NCI-H226 (cell line): ENCODE results near the gene DHX9.

Source experiments
- DNase-seq: peaks from one replicate; pipeline ENCODE4 v3.0.0-alpha.2; 2015

Gene DHX9

DNA sequence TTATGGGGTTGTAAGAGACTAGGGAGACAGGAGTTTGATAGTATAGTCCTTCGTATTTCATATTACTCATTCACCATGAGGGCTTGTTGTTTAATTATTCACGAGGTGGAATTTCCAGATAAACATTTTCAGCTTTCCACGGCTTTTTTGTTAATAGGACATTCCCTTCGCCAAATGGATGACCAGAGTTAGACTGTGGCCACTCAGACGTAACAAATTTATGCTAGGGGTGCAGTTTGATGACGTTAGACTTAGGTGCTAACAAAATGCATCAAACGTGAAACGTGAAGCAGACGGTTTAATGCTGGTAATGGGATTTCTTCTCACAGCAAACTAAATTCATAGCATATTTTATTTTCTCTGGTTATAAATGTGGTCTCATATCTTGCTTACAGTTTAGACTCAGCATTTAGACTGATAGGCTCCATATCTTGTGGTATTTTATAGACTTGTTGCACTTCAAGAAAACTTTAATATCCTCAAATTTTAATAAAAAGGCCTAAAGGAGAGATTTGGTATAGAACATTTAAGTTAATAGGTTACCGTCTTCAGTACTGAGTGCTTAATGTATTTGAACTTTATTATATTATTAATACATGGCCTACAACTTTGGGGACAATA lies 2.3 kb downstream of the DHX9 start:
- DNase-seq: no peak

DNA sequence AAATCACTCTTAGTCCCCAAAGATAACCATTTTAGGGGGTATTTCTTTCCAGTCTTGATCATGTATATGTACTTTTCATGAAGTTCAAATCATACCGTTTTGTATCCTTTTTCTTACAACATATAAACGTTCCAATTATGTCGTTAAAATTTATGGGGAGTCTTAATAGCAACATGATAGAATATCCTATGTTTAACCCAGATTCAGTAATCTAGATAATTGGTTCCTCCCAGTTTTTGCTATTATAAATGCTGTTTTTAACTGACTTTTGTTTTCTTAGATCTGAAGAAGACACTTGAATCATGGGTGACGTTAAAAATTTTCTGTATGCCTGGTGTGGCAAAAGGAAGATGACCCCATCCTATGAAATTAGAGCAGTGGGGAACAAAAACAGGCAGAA lies 3.1 kb downstream of the DHX9 start:
- no peak for DNase-seq

DNA sequence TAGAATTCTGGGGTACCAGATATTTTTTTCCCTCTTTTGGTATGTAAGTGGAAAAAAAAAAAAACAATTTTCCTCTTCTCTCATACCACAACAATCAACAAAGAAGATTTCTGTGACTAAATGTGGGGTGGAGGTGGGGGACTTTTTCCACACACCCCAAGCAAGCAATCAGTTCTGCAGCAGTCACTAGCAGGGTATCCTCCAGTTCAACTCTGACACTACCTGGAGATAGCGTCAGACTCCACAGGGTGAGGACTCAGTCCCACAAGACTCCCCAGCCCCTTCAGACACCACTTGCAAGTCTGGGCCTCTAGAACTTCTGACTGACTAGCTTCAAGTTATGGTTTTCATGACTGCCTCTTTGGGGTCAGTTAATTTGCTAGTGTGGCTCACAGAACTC lies 6.2 kb downstream of the DHX9 start:
- no peak for DNase-seq

DNA sequence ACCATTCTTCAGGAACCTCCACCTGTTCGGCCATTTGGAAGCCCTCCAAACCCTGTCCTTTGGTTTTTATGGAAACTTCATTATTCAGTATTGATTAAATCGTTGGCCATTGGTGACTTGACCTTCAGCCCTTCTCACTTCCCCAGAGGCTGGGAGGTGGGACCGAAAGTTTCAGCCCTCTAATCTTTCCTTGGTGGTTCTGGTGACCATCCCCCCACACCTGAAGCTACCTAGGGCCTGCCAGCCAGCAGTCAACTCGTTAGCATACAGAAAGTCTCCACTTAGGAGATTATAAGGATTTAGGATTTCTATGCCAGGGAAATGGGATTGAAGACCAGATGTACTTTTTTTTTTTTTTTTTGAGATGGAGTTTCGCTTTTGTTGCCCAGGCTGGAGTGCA lies 6.7 kb downstream of the DHX9 start:
- DNase-seq: no peak

DNA sequence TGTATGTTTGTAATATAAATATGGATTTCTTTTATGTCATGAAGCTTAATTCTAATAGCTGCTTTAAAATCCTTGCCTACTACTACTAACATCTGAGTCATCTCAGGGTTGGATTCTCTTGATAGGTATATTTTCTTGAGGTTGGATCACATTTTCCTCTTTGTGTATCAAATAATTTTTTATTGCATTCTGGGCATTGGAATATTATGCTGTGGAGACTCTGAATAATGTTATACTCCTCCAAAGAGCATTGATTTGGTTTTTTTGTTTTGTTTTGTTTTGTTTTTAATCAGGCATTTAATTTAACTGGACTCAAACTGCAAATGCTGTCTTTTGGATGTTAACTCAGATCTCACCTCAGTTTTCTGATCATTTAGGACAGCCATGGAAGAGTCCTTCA lies 8.0 kb downstream of the DHX9 start:
- DNase-seq: no peak

DNA sequence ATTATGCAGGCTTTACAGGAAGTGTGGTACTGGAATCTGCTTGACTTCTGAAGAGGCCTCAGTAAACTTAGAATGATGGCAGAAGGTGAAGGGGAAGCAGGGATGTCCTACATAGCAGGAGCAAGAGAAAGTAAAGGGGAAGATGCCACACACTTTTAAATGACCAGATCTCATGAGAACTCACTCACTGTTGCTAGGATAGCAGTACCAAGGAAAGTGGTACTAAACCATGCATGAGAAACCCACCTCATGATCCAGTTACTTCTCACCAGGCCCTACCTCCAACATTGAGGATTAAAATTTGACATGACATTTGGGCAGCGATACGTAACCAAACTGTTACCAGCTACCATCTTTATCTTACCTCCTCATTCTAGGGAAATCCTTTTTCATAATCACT lies 9.6 kb downstream of the DHX9 start:
- no peak for DNase-seq

DNA sequence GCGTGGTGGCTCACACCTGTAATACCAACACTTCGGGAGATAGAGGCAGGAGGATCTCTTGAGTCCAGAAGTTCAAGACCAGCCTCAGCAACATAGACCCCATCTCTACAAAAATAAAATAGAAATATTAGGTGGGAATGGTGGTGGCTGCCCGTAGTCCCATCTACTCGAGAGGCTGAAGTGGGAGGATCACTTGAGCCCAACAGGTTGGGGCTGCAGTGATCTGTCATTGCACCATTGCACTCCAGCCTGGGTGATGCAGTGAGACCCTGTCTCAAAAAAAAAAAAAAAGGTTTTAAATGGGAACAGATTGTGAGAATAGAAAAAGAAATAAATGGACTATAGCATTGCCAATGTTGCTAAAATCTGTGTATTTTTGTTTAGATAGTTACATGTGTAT lies 11.2 kb downstream of the DHX9 start:
- no peak for DNase-seq

DNA sequence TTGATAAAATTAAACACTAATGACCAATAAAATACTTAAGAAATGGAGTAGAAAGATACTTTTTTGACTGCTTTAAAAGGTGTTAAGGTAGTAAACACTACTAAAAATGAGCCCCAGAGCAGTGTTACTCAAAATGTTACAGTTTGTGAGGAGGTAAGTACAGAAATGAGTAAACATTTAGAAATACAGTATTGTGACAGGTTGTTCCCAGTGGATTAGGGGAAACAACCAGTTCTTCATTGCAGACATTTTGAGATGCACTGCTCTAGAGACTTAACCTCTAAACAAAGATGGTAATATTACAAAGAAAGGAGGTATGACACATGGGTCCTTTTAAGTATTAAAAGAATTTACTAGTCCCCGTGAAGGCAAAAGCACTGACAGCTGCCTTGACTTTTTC lies 12.7 kb downstream of the DHX9 start:
- no peak for DNase-seq

DNA sequence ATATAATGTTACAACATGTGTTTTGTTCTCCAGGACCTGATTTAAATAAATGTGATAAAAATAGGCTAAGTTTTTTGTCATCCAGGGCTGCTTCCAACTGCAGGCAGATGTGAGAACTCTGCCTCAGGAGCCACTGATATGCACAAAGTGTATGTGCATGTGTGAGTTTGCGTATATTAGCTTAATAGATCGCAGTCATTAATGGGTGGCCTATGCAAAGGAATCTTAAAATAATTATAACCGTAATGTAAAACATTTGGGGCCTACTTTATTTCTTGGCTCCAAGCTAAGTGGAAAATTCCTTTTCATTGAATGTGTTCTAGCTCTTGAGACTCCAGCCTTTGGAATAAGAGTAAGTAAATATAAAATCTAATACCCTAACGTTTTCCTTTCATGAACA lies 16.8 kb downstream of the DHX9 start:
- no peak for DNase-seq

DNA sequence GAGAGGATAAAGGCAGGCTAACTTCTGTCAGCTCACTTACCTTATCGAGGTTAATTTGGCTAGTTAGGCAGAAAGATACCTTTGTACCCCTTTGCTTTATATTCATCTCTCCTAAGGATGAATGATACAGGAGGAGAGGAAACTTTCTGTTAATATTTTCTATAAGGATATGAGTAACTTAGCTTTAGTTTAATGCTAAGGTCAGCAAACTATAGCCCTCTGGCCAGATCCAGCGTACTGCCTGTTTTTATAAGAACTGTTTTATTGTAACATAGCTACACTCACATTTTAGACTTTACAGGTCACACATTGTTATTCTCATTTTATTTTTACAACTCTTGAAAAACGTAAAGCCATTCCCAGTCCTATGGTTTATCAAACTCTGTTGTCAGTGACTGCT lies 18.1 kb downstream of the DHX9 start:
- DNase-seq: no peak

DNA sequence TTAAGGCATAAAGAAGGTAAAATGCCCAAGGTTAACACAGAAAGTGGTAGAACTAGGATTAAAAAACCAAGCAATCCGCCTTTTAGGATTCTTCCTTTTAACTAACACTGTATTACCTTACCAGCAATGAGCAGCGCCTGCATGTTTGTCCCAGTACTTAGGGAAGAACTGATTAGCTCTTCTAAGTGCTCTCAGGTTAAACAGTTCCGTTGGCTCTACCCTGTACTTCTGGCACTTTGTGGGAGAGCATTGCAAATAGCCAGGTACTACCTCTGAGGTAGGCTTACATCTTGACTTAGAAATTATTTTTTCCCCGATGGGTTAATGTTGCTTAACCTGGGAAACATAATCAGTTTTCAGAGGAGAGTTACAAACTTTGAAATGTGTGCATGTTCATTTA lies 21.5 kb downstream of the DHX9 start:
- DNase-seq: no peak

DNA sequence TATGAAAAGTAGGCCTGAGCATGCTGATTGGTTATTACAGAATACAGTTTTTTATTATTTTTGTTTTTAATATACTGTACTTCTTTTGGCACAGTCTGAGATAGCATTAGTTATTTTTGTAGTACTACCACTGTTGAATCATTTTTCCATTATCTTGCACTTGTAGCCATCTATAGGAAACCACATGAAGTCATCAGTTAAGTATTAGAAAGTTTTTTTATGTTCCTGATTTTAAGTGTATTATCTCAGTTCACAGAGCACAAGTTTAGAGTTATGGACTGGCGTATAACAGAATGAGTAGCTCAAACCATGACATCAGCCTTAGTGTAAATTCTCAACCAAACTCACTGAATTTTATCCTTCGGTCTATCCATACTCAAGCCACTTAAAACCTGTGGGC lies 22.8 kb downstream of the DHX9 start:
- no peak for DNase-seq

DNA sequence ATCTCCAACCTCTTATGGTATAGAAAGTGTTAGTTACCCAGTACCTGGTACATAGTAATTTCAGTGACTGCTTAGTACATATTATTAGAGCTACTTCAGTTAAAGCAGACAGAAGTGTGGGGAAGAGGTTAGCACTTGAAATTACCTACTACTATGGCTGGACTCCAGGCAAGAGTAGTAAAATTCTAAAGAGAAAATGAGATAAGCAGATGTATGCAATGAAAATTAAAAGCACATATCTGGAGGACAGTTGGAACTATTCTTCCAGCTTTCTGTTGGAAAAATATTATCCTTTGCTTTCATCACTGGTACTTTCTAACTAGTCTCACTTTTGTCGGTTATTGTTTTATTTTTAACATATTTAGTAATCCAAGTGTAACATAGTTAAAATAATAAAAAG lies 23.7 kb downstream of the DHX9 start:
- no peak for DNase-seq

DNA sequence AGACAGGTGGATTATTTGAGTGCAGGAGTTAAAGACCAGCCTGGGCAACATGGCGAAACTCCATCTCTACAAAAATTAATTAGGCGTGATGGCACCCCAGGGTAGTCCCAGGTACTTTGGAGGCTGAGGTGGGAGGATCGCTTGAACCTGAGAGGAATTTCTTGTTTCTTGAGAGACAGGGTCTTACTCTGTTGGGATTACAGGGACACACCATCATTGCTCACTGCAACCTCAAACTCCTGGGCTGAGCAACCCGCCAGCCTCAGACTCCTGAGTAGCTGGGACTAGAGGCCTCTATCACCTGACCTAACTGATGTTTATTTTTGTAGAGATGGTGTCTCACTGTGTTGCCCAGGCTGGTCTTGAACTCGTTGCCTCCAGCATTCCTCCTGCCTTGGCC lies 24.8 kb downstream of the DHX9 start:
- no peak for DNase-seq

DNA sequence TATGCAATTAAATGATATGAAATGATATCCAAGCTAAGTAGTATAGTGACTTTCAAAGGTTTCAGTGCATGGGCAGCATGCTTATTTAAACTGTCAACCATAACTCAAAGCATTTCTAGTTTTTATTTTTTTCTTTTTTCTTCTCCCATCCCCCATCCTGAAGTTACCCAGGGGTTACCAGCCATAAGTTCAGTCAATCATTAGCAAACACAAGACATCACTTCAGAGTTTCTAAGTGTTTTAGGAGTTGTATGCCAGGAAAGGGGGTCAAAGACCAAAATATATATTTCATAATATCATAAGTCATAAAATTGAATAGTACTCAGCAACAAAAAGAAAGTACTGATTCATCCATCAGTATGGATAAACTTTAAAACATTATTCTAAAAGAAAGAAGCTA lies 28.7 kb downstream of the DHX9 start:
- no peak for DNase-seq

DNA sequence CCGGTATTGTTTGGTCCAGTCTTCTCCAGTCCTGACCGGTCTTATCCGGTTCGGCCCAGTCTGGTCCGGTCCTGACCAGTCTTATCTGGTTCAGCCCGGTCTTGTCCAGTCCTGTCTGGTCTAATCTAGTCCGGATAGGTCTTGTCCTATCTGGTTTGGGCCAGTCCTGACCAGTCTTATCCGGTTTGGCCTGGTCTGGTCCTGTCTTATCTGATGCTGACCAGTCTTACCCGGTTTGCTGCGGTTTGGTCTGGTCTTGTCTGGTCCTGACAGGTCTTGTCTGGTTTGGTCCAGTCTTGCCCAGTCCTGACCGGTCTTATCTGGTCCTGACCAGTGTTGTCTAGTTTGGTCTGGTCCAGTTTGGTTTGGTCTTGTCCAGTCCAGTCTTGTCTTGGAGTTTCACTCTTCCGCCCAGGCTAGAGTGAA lies 30.1 kb downstream of the DHX9 start:
- no peak for DNase-seq

DNA sequence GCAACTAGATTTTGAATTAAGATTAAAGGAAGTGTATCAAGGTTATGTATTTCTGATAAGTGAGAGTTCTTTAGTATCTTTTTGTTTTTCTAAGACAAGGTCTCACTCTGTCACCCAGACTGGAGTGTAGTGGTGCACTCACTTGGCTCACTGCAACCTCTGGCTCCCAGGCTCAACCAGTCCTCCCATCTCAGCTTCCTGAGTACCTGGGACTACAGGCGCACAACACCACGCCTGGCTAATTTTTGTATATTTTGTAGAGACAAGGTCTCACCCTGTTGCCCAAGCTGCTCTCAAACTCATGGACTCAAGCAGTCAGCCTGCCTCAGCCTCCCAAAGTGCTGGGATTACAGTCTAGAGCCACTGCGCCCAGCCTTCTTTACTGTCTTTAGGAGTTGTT lies 33.7 kb downstream of the DHX9 start:
- no peak for DNase-seq

DNA sequence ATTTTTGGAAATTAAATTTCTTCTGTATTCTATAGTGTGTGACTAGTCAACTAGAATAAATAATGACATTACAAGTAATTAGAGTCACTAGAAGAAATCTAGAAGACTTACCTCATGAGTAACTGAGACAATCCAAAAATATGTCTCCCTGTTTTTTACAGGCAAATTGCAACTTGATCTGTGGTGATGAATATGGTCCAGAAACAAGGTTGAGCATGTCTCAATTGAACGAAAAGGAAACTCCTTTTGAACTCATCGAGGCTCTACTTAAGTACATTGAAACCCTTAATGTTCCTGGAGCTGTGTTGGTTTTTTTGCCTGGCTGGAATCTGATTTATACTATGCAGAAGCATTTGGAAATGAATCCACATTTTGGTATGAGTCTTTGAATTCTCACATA lies 36.7 kb downstream of the DHX9 start:
- no peak for DNase-seq

DNA sequence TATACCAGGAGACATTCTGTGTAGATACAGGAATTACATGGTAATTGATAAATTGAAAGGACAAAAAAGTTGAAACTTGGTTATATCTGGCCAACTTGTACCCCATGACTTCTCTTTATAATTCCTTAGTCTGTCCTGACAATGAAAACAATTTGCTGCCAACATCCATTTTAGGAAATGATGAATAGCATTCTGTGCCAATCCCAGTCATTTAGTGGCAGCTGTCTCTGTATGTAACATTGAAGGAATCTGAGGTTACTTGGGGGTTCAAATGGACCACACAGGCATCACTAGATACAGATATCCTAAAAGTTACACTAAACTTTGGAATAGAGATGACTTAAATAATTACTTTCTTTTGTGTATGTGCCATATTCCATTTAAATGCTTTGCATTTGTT lies 38.2 kb downstream of the DHX9 start:
- DNase-seq: no peak

DNA sequence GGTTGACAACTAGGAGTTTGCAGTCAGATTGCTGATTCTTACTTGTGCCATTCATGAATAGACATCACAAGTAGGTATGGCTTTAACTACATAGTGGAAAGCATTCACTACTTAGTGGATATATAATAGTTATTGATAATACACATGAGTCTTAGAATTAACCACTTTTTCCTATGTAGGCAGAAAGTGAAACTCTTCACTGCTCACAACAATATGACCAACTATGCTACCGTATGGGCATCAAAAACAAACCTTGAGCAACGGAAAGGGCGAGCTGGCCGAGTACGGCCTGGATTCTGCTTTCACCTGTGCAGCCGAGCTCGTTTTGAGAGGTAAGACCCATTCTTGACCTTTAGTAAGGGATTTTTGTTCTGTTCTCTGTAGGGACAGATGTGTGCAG lies 38.7 kb downstream of the DHX9 start:
- no peak for DNase-seq

DNA sequence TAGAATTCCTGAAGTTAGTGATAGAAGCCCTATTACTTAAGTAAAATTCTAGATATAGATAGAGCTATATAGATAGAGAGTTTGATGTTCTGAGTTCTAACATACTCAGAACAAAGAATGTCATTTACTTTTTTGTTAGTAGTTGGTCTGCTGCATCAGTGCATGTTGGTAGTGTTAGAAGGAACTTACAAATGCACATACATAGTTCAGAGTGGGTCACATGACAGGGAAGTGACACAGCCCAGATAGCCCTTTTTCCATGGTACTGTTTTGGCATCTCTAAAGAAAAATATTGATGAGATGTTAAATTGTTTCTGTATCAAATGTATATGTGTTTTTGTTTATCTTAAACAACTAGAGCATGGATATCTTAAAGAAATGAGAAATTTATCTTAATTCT lies 45.7 kb downstream of the DHX9 start:
- no peak for DNase-seq

DNA sequence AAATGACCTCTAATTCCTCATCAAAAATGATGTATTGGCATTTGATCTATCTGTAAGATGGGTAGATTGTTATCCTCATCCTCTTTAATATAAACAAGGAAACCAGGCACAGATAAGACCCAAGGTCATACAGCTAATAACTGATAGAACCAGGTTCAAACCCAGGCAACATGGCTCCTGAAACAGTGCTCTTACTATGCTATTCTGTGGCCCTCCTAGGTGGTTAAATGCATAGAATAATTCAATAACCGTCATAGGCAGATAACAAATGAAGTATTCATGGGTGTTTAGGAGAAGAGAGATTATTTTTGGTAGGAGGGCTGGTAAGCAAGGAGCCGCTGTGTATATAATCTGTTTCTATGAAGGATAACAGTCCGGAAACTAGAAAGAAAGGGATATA lies 46.4 kb downstream of the DHX9 start:
- no peak for DNase-seq

DNA sequence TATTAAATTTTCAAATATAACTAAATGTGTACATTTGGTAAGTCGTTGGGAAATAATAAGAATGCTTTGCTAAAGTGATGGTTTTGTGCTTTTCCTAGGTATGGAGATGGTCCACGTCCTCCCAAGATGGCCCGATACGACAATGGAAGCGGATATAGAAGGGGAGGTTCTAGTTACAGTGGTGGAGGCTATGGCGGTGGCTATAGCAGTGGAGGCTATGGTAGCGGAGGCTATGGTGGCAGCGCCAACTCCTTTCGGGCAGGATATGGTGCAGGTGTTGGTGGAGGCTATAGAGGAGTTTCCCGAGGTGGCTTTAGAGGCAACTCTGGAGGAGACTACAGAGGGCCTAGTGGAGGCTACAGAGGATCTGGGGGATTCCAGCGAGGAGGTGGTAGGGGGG lies 47.8 kb downstream of the DHX9 start:
- DNase-seq: no peak

DNA sequence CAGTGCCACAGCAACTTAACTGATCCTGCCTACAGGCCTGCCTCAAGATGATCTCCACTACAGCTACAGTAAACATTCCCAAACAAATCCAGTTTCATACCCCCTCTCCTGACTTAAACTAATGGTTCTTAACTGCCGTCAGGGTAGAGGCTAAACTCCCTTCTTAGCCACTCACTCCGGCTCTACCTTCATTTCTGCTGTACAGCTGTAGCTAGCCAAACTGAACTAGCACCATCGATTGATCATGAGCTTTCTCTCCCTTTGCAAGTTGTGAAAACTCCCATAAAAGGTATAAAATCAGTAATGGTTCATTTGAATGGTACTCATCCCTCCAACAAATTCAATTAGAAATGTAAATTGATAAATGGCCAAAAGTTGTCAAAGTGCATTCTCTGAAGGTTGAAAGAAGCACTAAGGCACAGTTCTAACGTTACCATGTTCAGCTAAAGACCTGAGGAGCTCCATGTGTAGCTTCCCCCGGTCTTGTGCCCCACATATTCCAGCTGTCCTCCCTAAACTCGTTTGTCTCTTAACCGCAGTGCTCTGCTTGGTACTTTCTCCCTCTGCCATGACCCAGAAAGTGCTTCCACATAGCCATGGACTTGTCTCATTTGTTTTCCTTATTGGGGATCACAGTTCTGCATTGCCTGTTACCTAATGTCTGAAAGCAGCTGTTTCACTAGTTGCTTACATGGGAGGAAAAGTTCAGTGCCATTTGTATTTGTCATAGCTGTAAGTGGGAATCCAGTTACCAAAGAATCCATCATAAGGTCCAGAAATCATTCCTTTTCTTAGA lies 49.8 kb downstream of the DHX9 start:
- no peak for DNase-seq

DNA sequence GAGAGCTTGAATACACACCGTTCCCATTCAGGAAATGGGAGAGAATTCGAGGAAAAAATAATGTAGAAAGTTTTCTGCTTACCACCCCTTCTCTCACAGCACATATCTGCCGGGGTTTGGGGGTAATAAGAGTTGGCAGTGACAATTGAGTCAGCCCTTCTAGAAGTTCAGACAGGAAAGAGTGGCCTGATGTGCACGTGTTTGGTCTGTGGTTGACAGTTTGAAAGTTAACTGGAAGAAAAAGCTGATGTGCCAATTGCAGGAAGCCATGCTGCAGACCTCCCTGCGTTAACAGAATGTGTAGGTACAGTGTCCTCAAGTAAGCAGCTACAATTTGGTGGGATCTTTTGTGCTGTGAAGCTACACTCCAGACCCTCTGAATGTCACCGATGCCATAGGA lies 50.9 kb downstream of the DHX9 start:
- no peak for DNase-seq
